ENCODE data around the gene DRAM1. TPM values are rescaled to one million over a fixed set of nuclear protein-coding genes. Genes with fewer than 3 reads are reported as not detected.

The DRAM1 gene
- total and polyA plus RNA-seq, 9 of the 15 experiments (the other 6 are each of a cell fraction or from before 2014, with no cell fraction given) = 1.4 to 4.3 (median 2.7) TPM

DNA sequence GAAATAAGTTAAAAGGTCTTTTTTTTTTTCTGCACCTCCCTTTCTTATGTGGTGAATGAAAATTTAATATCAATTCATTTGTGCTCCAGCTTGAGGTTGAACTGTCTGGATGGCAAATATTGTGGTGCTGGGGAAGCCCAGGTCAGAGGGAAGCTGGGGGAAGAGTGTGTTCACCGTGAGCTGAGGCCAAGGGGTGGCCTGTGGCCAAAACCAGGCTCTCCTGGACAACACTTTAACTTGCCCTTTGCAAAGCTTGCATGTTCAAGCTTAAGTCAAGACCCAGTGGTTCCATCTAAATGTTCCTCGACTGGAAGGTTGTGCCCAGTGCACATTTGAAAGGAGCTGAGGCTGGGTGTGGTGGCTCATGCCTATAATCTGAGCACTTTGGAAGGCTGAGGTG is 28.8 kb downstream of the DRAM1 start (continued):
- TF ChIP-seq, protein P1, sequence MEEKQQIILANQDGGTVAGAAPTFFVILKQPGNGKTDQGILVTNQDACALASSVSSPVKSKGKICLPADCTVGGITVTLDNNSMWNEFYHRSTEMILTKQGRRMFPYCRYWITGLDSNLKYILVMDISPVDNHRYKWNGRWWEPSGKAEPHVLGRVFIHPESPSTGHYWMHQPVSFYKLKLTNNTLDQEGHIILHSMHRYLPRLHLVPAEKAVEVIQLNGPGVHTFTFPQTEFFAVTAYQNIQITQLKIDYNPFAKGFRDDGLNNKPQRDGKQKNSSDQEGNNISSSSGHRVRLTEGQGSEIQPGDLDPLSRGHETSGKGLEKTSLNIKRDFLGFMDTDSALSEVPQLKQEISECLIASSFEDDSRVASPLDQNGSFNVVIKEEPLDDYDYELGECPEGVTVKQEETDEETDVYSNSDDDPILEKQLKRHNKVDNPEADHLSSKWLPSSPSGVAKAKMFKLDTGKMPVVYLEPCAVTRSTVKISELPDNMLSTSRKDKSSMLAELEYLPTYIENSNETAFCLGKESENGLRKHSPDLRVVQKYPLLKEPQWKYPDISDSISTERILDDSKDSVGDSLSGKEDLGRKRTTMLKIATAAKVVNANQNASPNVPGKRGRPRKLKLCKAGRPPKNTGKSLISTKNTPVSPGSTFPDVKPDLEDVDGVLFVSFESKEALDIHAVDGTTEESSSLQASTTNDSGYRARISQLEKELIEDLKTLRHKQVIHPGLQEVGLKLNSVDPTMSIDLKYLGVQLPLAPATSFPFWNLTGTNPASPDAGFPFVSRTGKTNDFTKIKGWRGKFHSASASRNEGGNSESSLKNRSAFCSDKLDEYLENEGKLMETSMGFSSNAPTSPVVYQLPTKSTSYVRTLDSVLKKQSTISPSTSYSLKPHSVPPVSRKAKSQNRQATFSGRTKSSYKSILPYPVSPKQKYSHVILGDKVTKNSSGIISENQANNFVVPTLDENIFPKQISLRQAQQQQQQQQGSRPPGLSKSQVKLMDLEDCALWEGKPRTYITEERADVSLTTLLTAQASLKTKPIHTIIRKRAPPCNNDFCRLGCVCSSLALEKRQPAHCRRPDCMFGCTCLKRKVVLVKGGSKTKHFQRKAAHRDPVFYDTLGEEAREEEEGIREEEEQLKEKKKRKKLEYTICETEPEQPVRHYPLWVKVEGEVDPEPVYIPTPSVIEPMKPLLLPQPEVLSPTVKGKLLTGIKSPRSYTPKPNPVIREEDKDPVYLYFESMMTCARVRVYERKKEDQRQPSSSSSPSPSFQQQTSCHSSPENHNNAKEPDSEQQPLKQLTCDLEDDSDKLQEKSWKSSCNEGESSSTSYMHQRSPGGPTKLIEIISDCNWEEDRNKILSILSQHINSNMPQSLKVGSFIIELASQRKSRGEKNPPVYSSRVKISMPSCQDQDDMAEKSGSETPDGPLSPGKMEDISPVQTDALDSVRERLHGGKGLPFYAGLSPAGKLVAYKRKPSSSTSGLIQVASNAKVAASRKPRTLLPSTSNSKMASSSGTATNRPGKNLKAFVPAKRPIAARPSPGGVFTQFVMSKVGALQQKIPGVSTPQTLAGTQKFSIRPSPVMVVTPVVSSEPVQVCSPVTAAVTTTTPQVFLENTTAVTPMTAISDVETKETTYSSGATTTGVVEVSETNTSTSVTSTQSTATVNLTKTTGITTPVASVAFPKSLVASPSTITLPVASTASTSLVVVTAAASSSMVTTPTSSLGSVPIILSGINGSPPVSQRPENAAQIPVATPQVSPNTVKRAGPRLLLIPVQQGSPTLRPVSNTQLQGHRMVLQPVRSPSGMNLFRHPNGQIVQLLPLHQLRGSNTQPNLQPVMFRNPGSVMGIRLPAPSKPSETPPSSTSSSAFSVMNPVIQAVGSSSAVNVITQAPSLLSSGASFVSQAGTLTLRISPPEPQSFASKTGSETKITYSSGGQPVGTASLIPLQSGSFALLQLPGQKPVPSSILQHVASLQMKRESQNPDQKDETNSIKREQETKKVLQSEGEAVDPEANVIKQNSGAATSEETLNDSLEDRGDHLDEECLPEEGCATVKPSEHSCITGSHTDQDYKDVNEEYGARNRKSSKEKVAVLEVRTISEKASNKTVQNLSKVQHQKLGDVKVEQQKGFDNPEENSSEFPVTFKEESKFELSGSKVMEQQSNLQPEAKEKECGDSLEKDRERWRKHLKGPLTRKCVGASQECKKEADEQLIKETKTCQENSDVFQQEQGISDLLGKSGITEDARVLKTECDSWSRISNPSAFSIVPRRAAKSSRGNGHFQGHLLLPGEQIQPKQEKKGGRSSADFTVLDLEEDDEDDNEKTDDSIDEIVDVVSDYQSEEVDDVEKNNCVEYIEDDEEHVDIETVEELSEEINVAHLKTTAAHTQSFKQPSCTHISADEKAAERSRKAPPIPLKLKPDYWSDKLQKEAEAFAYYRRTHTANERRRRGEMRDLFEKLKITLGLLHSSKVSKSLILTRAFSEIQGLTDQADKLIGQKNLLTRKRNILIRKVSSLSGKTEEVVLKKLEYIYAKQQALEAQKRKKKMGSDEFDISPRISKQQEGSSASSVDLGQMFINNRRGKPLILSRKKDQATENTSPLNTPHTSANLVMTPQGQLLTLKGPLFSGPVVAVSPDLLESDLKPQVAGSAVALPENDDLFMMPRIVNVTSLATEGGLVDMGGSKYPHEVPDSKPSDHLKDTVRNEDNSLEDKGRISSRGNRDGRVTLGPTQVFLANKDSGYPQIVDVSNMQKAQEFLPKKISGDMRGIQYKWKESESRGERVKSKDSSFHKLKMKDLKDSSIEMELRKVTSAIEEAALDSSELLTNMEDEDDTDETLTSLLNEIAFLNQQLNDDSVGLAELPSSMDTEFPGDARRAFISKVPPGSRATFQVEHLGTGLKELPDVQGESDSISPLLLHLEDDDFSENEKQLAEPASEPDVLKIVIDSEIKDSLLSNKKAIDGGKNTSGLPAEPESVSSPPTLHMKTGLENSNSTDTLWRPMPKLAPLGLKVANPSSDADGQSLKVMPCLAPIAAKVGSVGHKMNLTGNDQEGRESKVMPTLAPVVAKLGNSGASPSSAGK (IDR thresholded peaks at IDR 0.05) = no peak
- TF ChIP-seq POU5F1 (IDR thresholded peaks at IDR 0.05; ENCODE audit: borderline replicate concordance, low read depth, low read length, partially characterized antibody) (no peak), RBM14 (IDR thresholded peaks at IDR 0.05; ENCODE audit: borderline replicate concordance, insufficient read depth, low read depth, low read length) (no peak), ATF7 (IDR thresholded peaks at IDR 0.05) (no peak), CAMTA2 (CRISPR knock-in tag; conservative IDR thresholded peaks at IDR 0.05) (no peak), CREB1 (IDR thresholded peaks at IDR 0.05) (no peak), CREB1 (CRISPR knock-in tag; IDR thresholded peaks at IDR 0.05) (no peak)
- TF ChIP-seq, protein P2, sequence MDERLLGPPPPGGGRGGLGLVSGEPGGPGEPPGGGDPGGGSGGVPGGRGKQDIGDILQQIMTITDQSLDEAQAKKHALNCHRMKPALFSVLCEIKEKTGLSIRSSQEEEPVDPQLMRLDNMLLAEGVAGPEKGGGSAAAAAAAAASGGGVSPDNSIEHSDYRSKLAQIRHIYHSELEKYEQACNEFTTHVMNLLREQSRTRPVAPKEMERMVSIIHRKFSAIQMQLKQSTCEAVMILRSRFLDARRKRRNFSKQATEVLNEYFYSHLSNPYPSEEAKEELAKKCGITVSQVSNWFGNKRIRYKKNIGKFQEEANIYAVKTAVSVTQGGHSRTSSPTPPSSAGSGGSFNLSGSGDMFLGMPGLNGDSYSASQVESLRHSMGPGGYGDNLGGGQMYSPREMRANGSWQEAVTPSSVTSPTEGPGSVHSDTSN (CRISPR knock-in tag; IDR thresholded peaks at IDR 0.05; ENCODE audit: low read depth) = no peak
- TF ChIP-seq, protein P2 (tag; conservative IDR thresholded peaks at IDR 0.05; ENCODE audit: low read depth) = no peak
- TF ChIP-seq, protein P3, sequence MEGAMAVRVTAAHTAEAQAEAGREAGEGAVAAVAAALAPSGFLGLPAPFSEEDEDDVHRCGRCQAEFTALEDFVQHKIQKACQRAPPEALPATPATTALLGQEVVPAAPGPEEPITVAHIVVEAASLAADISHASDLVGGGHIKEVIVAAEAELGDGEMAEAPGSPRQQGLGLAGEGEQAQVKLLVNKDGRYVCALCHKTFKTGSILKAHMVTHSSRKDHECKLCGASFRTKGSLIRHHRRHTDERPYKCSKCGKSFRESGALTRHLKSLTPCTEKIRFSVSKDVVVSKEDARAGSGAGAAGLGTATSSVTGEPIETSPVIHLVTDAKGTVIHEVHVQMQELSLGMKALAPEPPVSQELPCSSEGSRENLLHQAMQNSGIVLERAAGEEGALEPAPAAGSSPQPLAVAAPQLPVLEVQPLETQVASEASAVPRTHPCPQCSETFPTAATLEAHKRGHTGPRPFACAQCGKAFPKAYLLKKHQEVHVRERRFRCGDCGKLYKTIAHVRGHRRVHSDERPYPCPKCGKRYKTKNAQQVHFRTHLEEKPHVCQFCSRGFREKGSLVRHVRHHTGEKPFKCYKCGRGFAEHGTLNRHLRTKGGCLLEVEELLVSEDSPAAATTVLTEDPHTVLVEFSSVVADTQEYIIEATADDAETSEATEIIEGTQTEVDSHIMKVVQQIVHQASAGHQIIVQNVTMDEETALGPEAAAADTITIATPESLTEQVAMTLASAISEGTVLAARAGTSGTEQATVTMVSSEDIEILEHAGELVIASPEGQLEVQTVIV (CRISPR knock-in tag; IDR thresholded peaks at IDR 0.05; ENCODE audit: borderline replicate concordance) = no peak

Measured in K562 (cell line).